ENCODE measurements around the gene DNAH3.
"Not testable (repeated sequence)": the region's sequence is repeated elsewhere in the genome, so short reads cannot be mapped to it uniquely, and the experiment has no call there.

Gene DNAH3

DNA sequence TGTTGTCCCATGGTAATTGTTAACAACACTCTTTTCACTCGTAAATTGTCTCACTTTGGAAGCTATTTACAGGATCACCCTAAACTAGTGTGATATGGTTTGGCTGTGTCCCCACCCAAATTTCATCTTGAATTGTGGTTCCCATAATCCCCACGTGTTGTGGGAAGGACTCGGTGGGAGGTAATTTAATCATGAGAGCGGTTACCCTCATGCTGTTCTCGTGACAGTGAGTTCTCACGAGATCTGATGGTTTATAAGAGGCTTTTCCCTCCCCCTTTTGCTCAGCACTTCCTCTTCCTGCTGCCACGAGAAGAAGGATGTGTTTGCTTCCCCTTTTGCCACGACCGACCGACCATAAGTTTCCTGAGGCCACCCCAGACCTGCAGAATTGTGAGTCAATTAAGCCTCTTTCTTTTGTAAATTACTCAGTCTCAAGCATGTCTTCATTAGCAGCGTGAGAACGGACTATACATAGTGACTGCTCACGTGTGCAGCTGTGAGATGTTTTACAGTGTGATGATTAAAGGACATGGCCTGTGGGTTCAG, 34.4 kb downstream of the DNAH3 start:
- TF ChIP-seq CTCF (IDR thresholded peaks at IDR 0.05; ENCODE audit: low read depth, low read length): no peak
- H3K4me3 ChIP-seq (ENCODE audit: low read depth, low read length): no peak overlapping the region

DNA sequence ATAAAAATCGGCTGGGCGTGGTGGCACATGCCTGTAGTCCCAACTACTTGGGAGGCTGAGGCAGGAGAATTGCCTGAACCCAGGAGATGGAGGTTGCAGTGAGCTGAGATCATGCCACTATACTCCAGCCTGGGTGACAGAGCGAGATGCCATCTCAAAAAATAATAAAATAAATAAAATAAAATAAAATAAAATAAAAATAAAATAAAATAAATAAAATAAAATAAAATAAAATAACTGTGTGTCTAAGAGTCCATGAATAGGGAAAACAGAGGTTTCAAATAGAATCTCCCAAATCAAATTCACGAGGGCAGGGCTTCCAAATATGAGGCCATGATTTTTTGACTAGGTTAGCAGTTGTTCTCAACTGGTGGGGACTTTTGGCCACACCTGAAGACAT, 35.1 kb downstream of the DNAH3 start:
- not testable (repeated sequence) for H3K4me3 ChIP-seq (ENCODE audit: low read depth, low read length)

GRCh38 chr16:21103941-21104860, 46.4 kb downstream of the DNAH3 start:
- H3K4me3 ChIP-seq (ENCODE audit: low read depth, low read length): no peak overlapping the region
- no peak for TF ChIP-seq CTCF (IDR thresholded peaks at IDR 0.05; ENCODE audit: low read depth, low read length)

DNA sequence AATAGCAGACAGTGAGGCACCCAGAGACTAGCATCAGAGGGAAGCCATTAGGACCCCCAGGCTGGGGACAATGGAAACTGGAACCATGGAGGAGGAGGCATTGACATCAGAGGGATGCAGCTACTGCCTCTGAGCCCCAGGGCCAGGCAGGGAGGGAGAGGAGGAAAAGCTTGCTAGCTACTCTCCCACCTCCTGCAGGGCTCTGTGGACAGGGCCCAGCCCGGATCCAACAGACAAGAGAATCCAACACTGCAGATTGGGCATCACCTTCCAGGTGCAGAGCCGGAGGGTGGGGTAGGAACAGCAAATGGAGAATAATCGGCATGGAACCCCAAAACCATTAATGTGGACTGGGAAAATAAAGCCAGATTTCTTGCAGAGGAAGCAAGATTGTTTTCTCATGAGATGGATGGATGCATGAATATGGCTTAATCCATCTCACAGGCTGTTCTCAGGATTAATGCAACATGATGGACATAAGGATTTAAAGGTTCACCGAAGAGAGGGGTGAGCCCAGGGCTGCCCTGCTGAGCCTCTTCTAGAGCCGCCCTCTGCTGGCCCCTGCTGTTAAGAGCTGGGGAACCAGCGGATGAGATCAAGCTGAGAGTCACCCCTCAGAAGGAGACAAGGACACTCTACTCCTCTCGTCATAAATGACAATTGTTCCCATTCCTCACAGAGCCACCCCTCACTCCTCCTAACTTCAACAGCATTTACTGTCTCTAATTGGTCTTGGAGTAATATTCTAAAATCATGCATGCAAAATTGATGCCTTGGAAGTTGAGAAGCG, 48.8 kb downstream of the DNAH3 start:
- no peak overlapping the region for H3K4me3 ChIP-seq (ENCODE audit: low read depth, low read length)
- no peak for TF ChIP-seq CTCF (IDR thresholded peaks at IDR 0.05; ENCODE audit: low read depth, low read length)

GRCh38 chr16:21100447-21100846, 50.2 kb downstream of the DNAH3 start:
- H3K4me3 ChIP-seq (ENCODE audit: low read depth, low read length): no peak overlapping the region
- TF ChIP-seq CTCF (IDR thresholded peaks at IDR 0.05; ENCODE audit: low read depth, low read length): no peak

GRCh38 chr16:21097151-21097550, 53.5 kb downstream of the DNAH3 start:
- H3K4me3 ChIP-seq (ENCODE audit: low read depth, low read length): peak overlapping the region; percentile 35
- TF ChIP-seq CTCF (IDR thresholded peaks at IDR 0.05; ENCODE audit: low read depth, low read length): no peak

DNA sequence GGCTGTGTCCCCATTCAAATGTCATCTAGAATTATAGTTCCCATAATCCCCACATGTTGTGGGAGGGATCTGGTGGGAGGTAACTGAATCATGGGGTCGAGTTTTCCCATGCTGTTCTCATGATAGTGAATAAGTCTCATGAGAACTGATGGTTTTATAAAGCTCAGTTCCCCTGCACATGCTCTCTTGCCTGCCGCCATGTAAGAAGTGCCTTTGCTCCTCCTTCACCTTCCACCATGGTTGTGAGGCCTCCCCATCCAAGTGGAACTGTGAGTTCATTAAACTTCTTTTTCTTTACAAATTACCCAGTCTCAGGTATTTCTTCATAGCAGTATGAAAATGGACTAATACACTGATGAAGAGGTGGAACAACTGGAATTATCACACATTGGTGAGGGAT, 55.9 kb downstream of the DNAH3 start:
- not testable (repeated sequence) for H3K4me3 ChIP-seq (ENCODE audit: low read depth, low read length)

DNA sequence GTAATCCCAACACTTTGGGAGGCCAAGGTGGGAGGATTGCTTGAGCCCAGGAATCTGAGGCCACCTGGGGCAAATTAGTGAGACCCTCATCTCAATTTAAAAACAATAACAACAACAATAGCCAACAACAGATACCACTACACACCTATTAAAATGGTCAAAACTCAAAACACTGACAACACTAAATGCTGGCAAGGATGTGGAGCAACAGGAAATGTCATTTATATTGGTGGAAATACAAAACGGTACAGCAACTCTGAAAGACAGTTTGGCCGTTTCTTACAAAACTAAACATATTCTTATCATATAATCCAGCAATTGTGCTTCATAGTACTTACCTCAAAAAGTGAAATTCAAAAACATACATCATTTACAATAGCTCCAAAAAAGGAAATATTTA, 57.7 kb downstream of the DNAH3 start:
- no peak overlapping the region for H3K4me3 ChIP-seq (ENCODE audit: low read depth, low read length)
- no peak for TF ChIP-seq CTCF (IDR thresholded peaks at IDR 0.05; ENCODE audit: low read depth, low read length)

Data from WI38 (cell line).